Skeletal muscle satellite cell (primary cell): ENCODE results near the gene ST7.
A peak's percentile ranks its signal among the peaks of the same experiment; 100 is the strongest.

ENCODE experiments used
- H3K27me3 ChIP-seq: 2 replicates; pipeline ENCODE4 v1.7.0; 2013; ENCODE audit warnings: low read length; ENCODE audit not compliant: control insufficient read depth, insufficient read depth
- H3K36me3 ChIP-seq: 2 replicates; pipeline ENCODE4 v1.7.0; 2013; ENCODE audit warnings: mild to moderate bottlenecking, control low read depth, low read length; ENCODE audit not compliant: insufficient read depth
- H3K4me1 ChIP-seq: 2 replicates; pipeline ENCODE4 v1.7.0; 2013; ENCODE audit warnings: low read length; ENCODE audit not compliant: control insufficient read depth, insufficient read depth
- H3K4me2 ChIP-seq: 2 replicates; pipeline ENCODE4 v1.7.0; 2013; ENCODE audit warnings: mild to moderate bottlenecking, low read length
- H3K4me3 ChIP-seq: 2 replicates; pipeline ENCODE4 v1.7.0; 2013; ENCODE audit warnings: low read length
- H3K9ac ChIP-seq: 2 replicates; pipeline ENCODE4 v1.7.0; 2013; ENCODE audit warnings: mild to moderate bottlenecking, low read depth, low read length, moderate library complexity
- H3K9me3 ChIP-seq: replicated peaks from 2 replicates; pipeline ENCODE4 v1.7.0; 2013; ENCODE audit warnings: mild to moderate bottlenecking, control low read depth, low read length

The ST7 gene

DNA sequence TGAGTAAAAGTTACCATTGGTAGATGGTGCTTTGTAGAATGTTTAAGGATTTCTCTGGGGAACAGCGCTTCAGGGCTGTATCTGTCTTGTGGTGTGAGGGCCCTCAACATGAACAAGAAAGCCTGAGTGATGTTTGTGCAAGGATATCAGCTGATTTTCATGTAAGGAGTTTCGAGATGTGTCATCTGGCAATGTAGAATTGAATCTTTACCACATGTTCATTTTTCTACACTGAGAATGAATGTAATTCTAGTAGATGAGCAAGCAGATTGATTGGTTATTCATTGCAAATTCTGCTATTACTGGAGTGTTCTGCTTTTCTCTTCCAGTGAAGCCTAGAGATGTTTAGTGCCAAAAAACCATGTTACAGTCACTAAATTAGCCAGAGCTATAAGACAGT lies 87.7 kb downstream of the ST7 start:
- Histone ChIP-seq H3K4me1 (peaks cover 3% of the 10 kb centered on the region), H3K4me2 (no peak overlapping the region), H3K9ac (no peak overlapping the region), H3K9me3 (no peaks in the 10 kb centered on the region), H3K27me3 (no peaks in the 10 kb centered on the region), H3K36me3 (no peaks in the 10 kb centered on the region), H3K4me3 (no peak overlapping the region)

DNA sequence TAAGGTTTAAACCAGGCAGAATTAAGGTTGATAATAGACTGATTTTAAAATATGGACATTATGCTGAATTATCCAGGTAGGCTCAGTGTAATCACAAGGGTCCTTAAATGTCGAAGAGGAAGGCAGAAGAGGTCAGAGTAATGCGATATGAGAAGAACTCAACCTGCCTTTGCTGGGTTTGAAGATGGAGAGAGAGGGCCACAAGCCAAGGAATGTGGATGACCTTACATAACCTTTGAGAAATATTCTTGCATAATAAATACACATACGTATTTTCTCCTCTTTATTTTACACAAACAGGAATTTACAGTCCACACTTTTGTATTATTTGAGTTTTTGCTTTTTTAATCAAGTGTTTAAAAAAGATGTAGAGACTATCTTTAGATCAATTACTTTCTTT lies 88.5 kb downstream of the ST7 start:
- H3K4me2 ChIP-seq: no peak overlapping the region
- H3K27me3 ChIP-seq: no peaks in the 10 kb centered on the region
- H3K9ac ChIP-seq: no peak overlapping the region
- no peaks in the 10 kb centered on the region for H3K36me3 ChIP-seq
- H3K9me3 ChIP-seq: no peaks in the 10 kb centered on the region
- H3K4me1 ChIP-seq: peaks cover 3% of the 10 kb centered on the region
- no peak overlapping the region for H3K4me3 ChIP-seq

DNA sequence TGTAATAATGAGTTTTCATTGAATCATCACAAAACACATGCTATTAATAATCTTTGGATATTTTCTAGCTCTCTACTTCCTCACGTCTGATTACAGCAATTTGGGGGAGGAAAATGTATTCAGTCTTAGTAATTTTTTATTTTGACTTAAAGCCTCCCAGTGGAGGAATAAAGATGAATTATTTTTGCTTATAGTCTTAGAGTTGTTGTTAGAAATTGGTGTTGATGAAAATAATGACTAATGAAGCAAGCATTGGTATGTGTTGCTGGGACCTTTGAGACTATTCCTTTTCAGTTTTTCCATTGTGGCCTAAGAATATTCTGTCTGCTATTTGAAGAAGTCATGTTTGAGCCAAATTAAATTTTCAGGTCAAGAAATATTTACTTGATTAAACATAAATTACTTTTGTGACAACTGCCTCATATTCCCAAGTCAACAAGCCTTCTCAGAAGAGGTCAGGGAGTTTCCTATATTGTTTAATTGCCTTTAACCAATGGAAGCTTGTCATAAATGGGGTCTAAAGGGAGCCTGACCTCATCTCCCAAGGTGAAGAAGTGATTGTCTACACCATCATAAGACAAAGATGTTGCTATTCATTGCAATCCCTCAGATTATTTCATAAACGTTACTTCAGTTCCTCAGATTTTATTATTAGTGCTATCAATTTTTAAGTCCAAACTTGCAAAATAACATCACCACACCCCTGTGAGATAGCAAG lies 90.0 kb downstream of the ST7 start:
- H3K9me3 ChIP-seq: no peaks in the 10 kb centered on the region

DNA sequence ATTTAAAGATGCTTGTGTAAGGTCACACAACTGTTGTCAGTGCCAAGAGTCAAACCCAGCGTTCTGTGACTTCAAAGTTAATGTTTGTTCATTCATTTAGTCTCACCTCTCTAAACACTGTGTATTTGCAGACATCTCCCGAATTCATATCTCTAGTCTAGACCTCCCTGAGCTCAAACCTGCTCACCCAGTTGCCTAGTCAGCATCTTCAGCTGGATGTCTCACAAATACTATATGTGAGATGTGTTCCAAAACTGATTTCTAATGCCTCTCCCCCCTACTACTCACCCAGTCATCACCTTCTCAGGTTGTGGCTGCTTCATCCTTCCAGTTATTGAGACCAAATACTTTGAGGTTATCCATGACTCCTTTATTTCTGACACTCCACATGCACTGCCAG lies 91.4 kb downstream of the ST7 start:
- Histone ChIP-seq H3K9ac (no peak overlapping the region), H3K9me3 (no peaks in the 10 kb centered on the region), H3K4me1 (peaks cover 3% of the 10 kb centered on the region), H3K4me3 (no peak overlapping the region), H3K4me2 (no peak overlapping the region), H3K27me3 (no peaks in the 10 kb centered on the region), H3K36me3 (no peaks in the 10 kb centered on the region)

More for the DNA sequence above, 90.0 kb downstream of the ST7 start:
- H3K4me2 ChIP-seq: no peak overlapping the region
- H3K27me3 ChIP-seq: no peaks in the 10 kb centered on the region
- H3K9ac ChIP-seq: no peak overlapping the region
- H3K36me3 ChIP-seq: no peaks in the 10 kb centered on the region
- no peak overlapping the region for H3K4me3 ChIP-seq
- H3K4me1 ChIP-seq: peaks cover 3% of the 10 kb centered on the region

DNA sequence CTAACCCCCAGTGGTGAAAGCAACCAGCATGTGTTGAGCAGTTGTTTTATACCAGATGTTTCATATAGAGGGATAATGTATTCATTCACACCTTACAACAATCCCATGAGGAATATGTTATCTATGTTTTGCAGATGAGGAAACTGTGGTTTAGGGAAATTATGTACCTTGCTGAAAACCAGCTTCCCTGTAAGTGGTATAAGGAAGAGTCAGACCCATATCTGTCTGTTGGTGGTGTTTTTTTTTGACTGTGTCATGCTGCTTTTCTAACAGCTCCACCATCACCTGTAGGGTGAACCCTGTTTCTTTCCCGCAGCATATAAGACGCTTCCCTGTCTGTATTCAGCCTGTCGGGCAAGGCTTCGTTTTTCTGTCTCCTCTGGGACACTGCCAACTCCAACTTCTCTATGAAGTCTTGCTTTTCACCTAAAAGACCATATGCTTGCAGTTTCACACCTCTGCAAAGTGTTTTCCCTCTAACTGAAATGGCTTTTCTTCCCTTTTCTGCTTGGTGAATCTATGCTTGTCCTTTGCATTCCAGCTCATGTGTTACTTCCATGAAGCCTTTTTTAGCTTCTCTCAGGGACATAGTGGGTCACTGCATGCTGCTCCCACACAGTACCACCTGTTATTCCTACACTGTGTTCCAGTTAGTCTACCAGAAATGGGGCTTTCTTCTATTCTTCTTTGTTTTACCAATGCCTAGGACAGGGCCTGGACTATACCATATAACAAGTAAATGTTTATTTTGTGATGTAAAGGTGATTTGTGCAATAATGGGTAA lies 92.8 kb downstream of the ST7 start:
- Histone ChIP-seq H3K4me3 (no peak overlapping the region), H3K9me3 (no peaks in the 10 kb centered on the region), H3K9ac (no peak overlapping the region), H3K27me3 (no peaks in the 10 kb centered on the region), H3K36me3 (no peaks in the 10 kb centered on the region), H3K4me2 (no peak overlapping the region), H3K4me1 (peaks cover 6% of the 10 kb centered on the region)

DNA sequence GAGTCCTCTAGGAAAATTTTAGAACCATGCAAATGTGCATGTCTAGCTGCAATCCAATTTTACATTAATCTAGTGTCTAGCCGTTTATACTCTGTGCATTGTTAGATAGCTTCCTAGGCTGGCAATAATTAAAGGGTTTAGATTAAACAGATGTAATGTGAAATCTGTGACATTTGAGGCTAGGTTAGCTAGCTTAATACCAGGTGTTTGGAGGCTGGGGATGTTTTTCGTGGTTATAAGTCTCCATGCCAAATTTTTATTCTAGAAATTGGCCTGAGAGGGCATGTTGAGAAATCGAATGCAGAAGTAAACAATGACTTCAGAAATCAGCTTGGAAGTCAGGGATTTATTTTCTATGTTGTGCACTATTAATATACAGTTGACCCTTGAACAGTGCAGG lies 94.2 kb downstream of the ST7 start:
- H3K9ac ChIP-seq: no peak overlapping the region
- H3K4me2 ChIP-seq: no peak overlapping the region
- H3K4me3 ChIP-seq: no peak overlapping the region
- no peaks in the 10 kb centered on the region for H3K27me3 ChIP-seq
- peaks cover 8% of the 10 kb centered on the region for H3K4me1 ChIP-seq
- no peaks in the 10 kb centered on the region for H3K36me3 ChIP-seq
- no peaks in the 10 kb centered on the region for H3K9me3 ChIP-seq

DNA sequence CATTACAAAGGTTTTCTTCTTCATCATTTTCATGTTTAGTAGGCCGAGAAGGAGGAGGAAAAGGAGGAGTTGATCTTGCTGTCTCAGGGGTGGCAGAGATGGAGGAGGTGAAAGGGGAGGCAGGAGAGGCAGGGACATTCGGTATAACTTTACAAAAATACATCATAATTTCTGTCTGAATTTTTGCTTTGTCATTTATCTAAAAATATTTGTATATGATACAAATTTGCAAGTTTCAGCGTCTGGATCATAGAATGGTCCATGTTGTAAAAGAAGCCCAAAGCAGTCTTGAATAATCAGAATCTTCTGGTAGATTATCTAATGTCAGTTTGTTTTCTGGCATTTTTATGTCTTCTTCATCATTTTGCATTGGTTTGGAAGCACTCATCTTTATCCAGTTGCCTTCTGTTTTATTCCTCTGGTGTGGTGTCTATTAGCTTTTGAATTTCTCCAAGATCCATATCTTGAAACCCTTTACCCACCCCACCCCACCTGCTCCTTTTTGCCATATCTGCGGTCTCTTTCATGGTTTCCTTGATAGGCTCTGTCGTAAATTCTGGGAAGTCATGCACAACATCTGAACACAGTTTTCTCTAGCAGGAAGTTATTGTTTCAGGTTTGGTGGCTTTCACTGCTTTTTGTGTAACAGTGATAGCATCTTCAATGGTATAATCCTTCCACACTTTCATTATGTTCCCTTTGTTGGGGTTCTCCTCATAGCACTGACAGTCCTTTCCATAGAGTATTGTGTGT lies 95.0 kb downstream of the ST7 start:
- H3K27me3 ChIP-seq: no peaks in the 10 kb centered on the region
- no peak overlapping the region for H3K9ac ChIP-seq
- H3K4me3 ChIP-seq: no peak overlapping the region
- H3K36me3 ChIP-seq: no peaks in the 10 kb centered on the region
- no peak overlapping the region for H3K4me2 ChIP-seq
- H3K9me3 ChIP-seq: no peaks in the 10 kb centered on the region
- H3K4me1 ChIP-seq: peaks cover 8% of the 10 kb centered on the region

GRCh38 chr7:117048882-117049281 lies 95.6 kb downstream of the ST7 start:
- Histone ChIP-seq H3K4me1 (peaks cover 8% of the 10 kb centered on the region), H3K4me2 (no peak overlapping the region), H3K27me3 (no peaks in the 10 kb centered on the region), H3K4me3 (no peak overlapping the region), H3K9ac (no peak overlapping the region), H3K36me3 (no peaks in the 10 kb centered on the region), H3K9me3 (no peaks in the 10 kb centered on the region)

DNA sequence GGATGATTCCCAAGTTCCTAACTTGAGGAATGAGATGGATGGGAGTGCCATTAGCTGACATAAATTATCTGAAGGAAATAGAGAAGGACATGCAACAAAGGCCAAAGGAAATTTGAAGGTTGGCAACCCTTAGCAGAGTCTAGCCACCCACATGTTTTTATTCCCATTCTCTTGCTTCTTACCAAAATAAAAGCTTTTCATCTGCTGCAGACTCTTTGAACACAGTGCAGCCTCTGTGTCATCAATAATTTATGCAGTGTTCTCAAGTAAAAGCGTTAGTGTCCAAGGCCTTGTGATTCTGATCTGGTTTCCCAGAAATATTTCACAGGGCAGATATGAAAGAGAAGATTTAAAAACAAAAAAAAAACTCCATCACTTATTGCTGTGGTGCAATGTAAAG lies 98.5 kb downstream of the ST7 start:
- Histone ChIP-seq H3K4me3 (no peak overlapping the region), H3K9me3 (no peaks in the 10 kb centered on the region), H3K4me2 (no peak overlapping the region), H3K9ac (no peak overlapping the region), H3K36me3 (no peaks in the 10 kb centered on the region), H3K4me1 (peaks cover 8% of the 10 kb centered on the region), H3K27me3 (no peaks in the 10 kb centered on the region)

DNA sequence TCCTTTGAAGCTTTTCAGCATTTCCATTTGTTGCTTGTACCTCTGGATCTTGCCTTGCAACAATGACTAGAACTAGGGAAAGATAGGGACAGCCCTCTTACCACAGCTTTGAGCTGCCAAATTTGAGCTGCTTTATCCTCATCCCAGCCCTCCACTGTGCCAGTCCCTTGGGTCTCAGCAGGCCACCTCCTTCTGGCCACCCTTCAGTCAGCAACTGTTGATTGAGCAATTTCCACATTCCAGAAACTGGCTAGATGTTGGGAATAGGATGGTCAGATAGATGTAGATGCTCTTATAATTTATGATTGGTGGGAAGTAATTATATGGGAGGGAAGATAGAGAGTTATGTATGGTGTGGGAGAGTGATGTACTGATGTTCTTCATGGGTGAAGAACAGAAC lies 100.1 kb downstream of the ST7 start:
- Histone ChIP-seq H3K36me3 (no peaks in the 10 kb centered on the region), H3K4me3 (no peak overlapping the region), H3K9ac (no peak overlapping the region), H3K9me3 (no peaks in the 10 kb centered on the region), H3K27me3 (no peaks in the 10 kb centered on the region), H3K4me2 (no peak overlapping the region), H3K4me1 (peaks cover 8% of the 10 kb centered on the region)

- Histone ChIP-seq H3K4me1 (peaks cover 15% of the 10 kb centered on the region), H3K27me3 (no peaks in the 10 kb centered on the region), H3K9me3 (no peaks in the 10 kb centered on the region), H3K4me2 (peak overlapping the region; percentile 29), H3K36me3 (no peaks in the 10 kb centered on the region), H3K9ac (peak overlapping the region; percentile 61), H3K4me3 (peak overlapping the region; percentile 46)
These were observed 108.5 kb downstream of the ST7 start for GRCh38 chr7:117061751-117062150.
